Osteoblast (primary cell): ENCODE measurements around the gene DMRT1. TPM values are rescaled to one million over a fixed set of nuclear protein-coding genes. Genes with fewer than 3 reads are reported as not detected.

ENCODE experiments used
- DNase-seq: peaks from one replicate; pipeline ENCODE4 v3.0.0; 2011; ENCODE audit warnings: low spot score, mixed read lengths; ENCODE audit not compliant: insufficient read length; ENCODE audit errors: missing footprints
- H2AFZ ChIP-seq: 2 replicates; pipeline ENCODE4 v1.6.0; 2011; ENCODE audit warnings: mild to moderate bottlenecking, low read length
- H3K27ac ChIP-seq: 2 replicates; pipeline ENCODE4 v1.5.1; 2011; ENCODE audit warnings: mild to moderate bottlenecking, low read depth, low read length, moderate library complexity
- H3K27me3 ChIP-seq: 2 replicates; pipeline ENCODE4 v1.6.0; 2012; ENCODE audit warnings: mild to moderate bottlenecking, control low read depth, inconsistent platforms, low read length, moderate library complexity; ENCODE audit not compliant: insufficient read depth
- H3K36me3 ChIP-seq: 2 replicates; pipeline ENCODE4 v1.5.1; 2011; ENCODE audit warnings: mild to moderate bottlenecking, low read length, control low read depth, moderate library complexity; ENCODE audit not compliant: insufficient read depth
- H3K4me1 ChIP-seq: 2 replicates; pipeline ENCODE4 v1.5.1; 2011; ENCODE audit warnings: mild to moderate bottlenecking, low read length, control low read depth, moderate library complexity; ENCODE audit not compliant: insufficient read depth
- H3K4me2 ChIP-seq: 2 replicates; pipeline ENCODE4 v1.6.0; 2011; ENCODE audit warnings: mild to moderate bottlenecking, low read length; ENCODE audit not compliant: insufficient read depth
- H3K4me3 ChIP-seq: fragments of 200-600 bp; sonication (generic); 3 replicates; pipeline ENCODE4 v1.5.1; 2012; ENCODE audit warnings: mild to moderate bottlenecking, low read length, inconsistent platforms; ENCODE audit not compliant: insufficient read depth
- H3K79me2 ChIP-seq: 2 replicates; pipeline ENCODE4 v1.6.0; 2012; ENCODE audit warnings: mild to moderate bottlenecking, low read length, control low read depth, inconsistent platforms; ENCODE audit not compliant: insufficient read depth
- H3K9me3 ChIP-seq: 2 replicates; pipeline ENCODE4 v1.5.1; 2011; ENCODE audit warnings: low read depth, low read length, control low read depth
- H4K20me1 ChIP-seq: 2 replicates; pipeline ENCODE4 v1.6.0; 2012; ENCODE audit warnings: mild to moderate bottlenecking, low read length, control low read depth; ENCODE audit not compliant: insufficient read depth
- CTCF ChIP-seq: IDR thresholded peaks from 2 replicates; pipeline ENCODE4 v1.5.1; 2011; ENCODE audit warnings: mild to moderate bottlenecking, low read depth, low read length, moderate library complexity; ENCODE audit errors: extremely low read depth
- total RNA-seq: library from RNA; depleted of rRNA; stranded (reverse); fragments of >200 nt; gene quantifications from 2 replicates; pipeline ENCODE4 v1.2.3, GENCODE V29; 2012

The DMRT1 gene
- total RNA-seq, 1 donor, result not detected

GRCh38 chr9:935348-935965 is 94.0 kb downstream of the DMRT1 start:
- Histone ChIP-seq H2AFZ (no peak overlapping the region), H3K9me3 (no peaks in the 10 kb centered on the region), H3K27ac (no peak overlapping the region), H3K4me1 (no peaks in the 10 kb centered on the region), H3K4me3 (no peak overlapping the region), H3K79me2 (no peaks in the 10 kb centered on the region), H4K20me1 (no peaks in the 10 kb centered on the region), H3K27me3 (no peaks in the 10 kb centered on the region), H3K36me3 (no peaks in the 10 kb centered on the region), H3K4me2 (peak overlapping the region; percentile 3)
- DNase-seq, result no peak
- TF ChIP-seq CTCF, result no peak

- no peaks in the 10 kb centered on the region for H3K27me3 ChIP-seq
- H3K36me3 ChIP-seq, result no peaks in the 10 kb centered on the region
- H3K79me2 ChIP-seq, result no peaks in the 10 kb centered on the region
- H3K4me1 ChIP-seq, result no peaks in the 10 kb centered on the region
- no peak overlapping the region for H3K27ac ChIP-seq
- TF ChIP-seq CTCF, result no peak
- no peak overlapping the region for H3K4me3 ChIP-seq
- H3K4me2 ChIP-seq, result no peak overlapping the region
- no peak for DNase-seq
- no peaks in the 10 kb centered on the region for H4K20me1 ChIP-seq
- H3K9me3 ChIP-seq, result no peaks in the 10 kb centered on the region
- H2AFZ ChIP-seq, result no peak overlapping the region
These were observed 101.5 kb downstream of the DMRT1 start for GRCh38 chr9:942805-943580.

GRCh38 chr9:947985-948384 is 106.5 kb downstream of the DMRT1 start:
- no peaks in the 10 kb centered on the region for H3K36me3 ChIP-seq
- no peak for DNase-seq
- no peak overlapping the region for H3K4me2 ChIP-seq
- no peak overlapping the region for H3K4me3 ChIP-seq
- H3K27ac ChIP-seq, result no peak overlapping the region
- TF ChIP-seq CTCF, result no peak
- no peak overlapping the region for H2AFZ ChIP-seq
- H3K4me1 ChIP-seq, result no peaks in the 10 kb centered on the region
- H3K27me3 ChIP-seq, result no peaks in the 10 kb centered on the region
- no peaks in the 10 kb centered on the region for H3K9me3 ChIP-seq
- no peaks in the 10 kb centered on the region for H3K79me2 ChIP-seq
- H4K20me1 ChIP-seq, result no peaks in the 10 kb centered on the region

GRCh38 chr9:948497-948896 is 107.0 kb downstream of the DMRT1 start:
- no peaks in the 10 kb centered on the region for H4K20me1 ChIP-seq
- no peak overlapping the region for H3K4me2 ChIP-seq
- no peak overlapping the region for H2AFZ ChIP-seq
- no peaks in the 10 kb centered on the region for H3K27me3 ChIP-seq
- DNase-seq, result no peak
- H3K36me3 ChIP-seq, result no peaks in the 10 kb centered on the region
- no peaks in the 10 kb centered on the region for H3K9me3 ChIP-seq
- no peak for TF ChIP-seq CTCF
- no peak overlapping the region for H3K4me3 ChIP-seq
- H3K27ac ChIP-seq, result no peak overlapping the region
- H3K4me1 ChIP-seq, result no peaks in the 10 kb centered on the region
- H3K79me2 ChIP-seq, result no peaks in the 10 kb centered on the region
